H9 (cell line): ENCODE measurements around the gene CLK2. TPM values are rescaled to one million over a fixed set of nuclear protein-coding genes. Genes with fewer than 3 reads are reported as not detected.

Source experiments
- DNase-seq: peaks from one replicate; pipeline ENCODE4 v3.0.0-alpha.2; 2017
- H2AFZ ChIP-seq: one replicate; pipeline ENCODE4 v1.6.1; 2013; ENCODE audit warnings: mild to moderate bottlenecking, low read length, control low read depth, moderate library complexity
- H2AK5ac ChIP-seq: 2 replicates; pipeline ENCODE4 v1.6.1; 2013; ENCODE audit warnings: low read length, control low read depth, mixed read lengths; ENCODE audit not compliant: insufficient read length
- H2BK120ac ChIP-seq: one replicate; pipeline ENCODE4 v1.6.1; 2013; ENCODE audit warnings: low read depth, mild to moderate bottlenecking, low read length, control low read depth, inconsistent platforms; ENCODE audit not compliant: poor library complexity, severe bottlenecking
- H2BK12ac ChIP-seq: 2 replicates; pipeline ENCODE4 v1.6.1; 2013; ENCODE audit warnings: low read length, control low read depth, mixed read lengths, low read depth; ENCODE audit not compliant: insufficient read length
- H2BK15ac ChIP-seq: 2 replicates; pipeline ENCODE4 v1.6.1; 2013; ENCODE audit warnings: low read depth, low read length, control low read depth
- H2BK20ac ChIP-seq: one replicate; pipeline ENCODE4 v1.6.1; 2013; ENCODE audit warnings: low read depth, mild to moderate bottlenecking, low read length, control low read depth, inconsistent platforms; ENCODE audit not compliant: poor library complexity, severe bottlenecking
- H2BK5ac ChIP-seq: 2 replicates; pipeline ENCODE4 v1.6.1; 2013; ENCODE audit warnings: low read length, control low read depth, mixed read lengths; ENCODE audit not compliant: insufficient read length
- H3K14ac ChIP-seq: 2 replicates; pipeline ENCODE4 v1.6.1; 2013; ENCODE audit warnings: low read length, control low read depth; ENCODE audit not compliant: insufficient read depth
- H3K18ac ChIP-seq: 2 replicates; pipeline ENCODE4 v1.6.1; 2013; ENCODE audit warnings: low read depth, mild to moderate bottlenecking, mixed read lengths, low read length, control low read depth; ENCODE audit not compliant: insufficient read length
- H3K23ac ChIP-seq: 2 replicates; pipeline ENCODE4 v1.6.1; 2013; ENCODE audit warnings: low read length, control low read depth, mixed read lengths, low read depth; ENCODE audit not compliant: insufficient read length
- H3K23me2 ChIP-seq: 2 replicates; pipeline ENCODE4 v1.6.1; 2013; ENCODE audit warnings: low read depth, mild to moderate bottlenecking, mixed read lengths, low read length, control low read depth; ENCODE audit not compliant: insufficient read length, poor library complexity, severe bottlenecking
- H3K27ac ChIP-seq: 2 replicates; pipeline ENCODE4 v1.5.1; 2013; ENCODE audit warnings: low read length, control low read depth, mixed read lengths, low read depth; ENCODE audit not compliant: insufficient read length
- H3K27me3 ChIP-seq: 2 replicates; pipeline ENCODE4 v1.6.1; 2013; ENCODE audit warnings: low read length, control low read depth, inconsistent platforms; ENCODE audit not compliant: insufficient read depth
- H3K4ac ChIP-seq: 2 replicates; pipeline ENCODE4 v1.6.1; 2013; ENCODE audit warnings: low read depth, mild to moderate bottlenecking, control low read depth, inconsistent platforms, low read length, moderate library complexity
- H3K4me1 ChIP-seq: 2 replicates; pipeline ENCODE4 v1.6.1; 2013; ENCODE audit warnings: low read length, control low read depth, inconsistent platforms; ENCODE audit not compliant: insufficient read depth
- H3K4me2 ChIP-seq: 2 replicates; pipeline ENCODE4 v1.6.1; 2013; ENCODE audit warnings: low read length, control low read depth, mixed read lengths; ENCODE audit not compliant: insufficient read length, insufficient read depth
- H3K56ac ChIP-seq: 2 replicates; pipeline ENCODE4 v1.6.1; 2013; ENCODE audit warnings: low read depth, mild to moderate bottlenecking, mixed read lengths, low read length, control low read depth; ENCODE audit not compliant: insufficient read length
- H3K79me1 ChIP-seq: 2 replicates; pipeline ENCODE4 v1.6.1; 2013; ENCODE audit warnings: low read depth, mild to moderate bottlenecking, moderate library complexity, low read length, control low read depth, inconsistent platforms; ENCODE audit not compliant: insufficient read depth, poor library complexity, severe bottlenecking
- H3K79me2 ChIP-seq: 2 replicates; pipeline ENCODE4 v1.6.1; 2013; ENCODE audit warnings: low read length, control low read depth, inconsistent platforms; ENCODE audit not compliant: insufficient read depth
- H3K9ac ChIP-seq: 2 replicates; pipeline ENCODE4 v1.6.1; 2013; ENCODE audit warnings: low read length, control low read depth, mixed read lengths; ENCODE audit not compliant: insufficient read length; ENCODE audit errors: extremely low read depth
- H3K9me3 ChIP-seq: one replicate; pipeline ENCODE4 v1.6.1; 2013; ENCODE audit warnings: low read depth, low read length, inconsistent platforms; ENCODE audit not compliant: control insufficient read depth
- H3T11ph ChIP-seq: one replicate; pipeline ENCODE4 v1.6.1; 2013; ENCODE audit warnings: mild to moderate bottlenecking, low read length, control low read depth, inconsistent platforms
- H4K20me1 ChIP-seq: one replicate; pipeline ENCODE4 v1.6.1; 2013; ENCODE audit not compliant: control insufficient read depth, insufficient read length, insufficient read depth
- H4K5ac ChIP-seq: 2 replicates; pipeline ENCODE4 v1.6.1; 2013; ENCODE audit warnings: low read depth, mild to moderate bottlenecking, mixed read lengths, low read length, control low read depth; ENCODE audit not compliant: insufficient read length
- H4K8ac ChIP-seq: replicated peaks from 2 replicates; pipeline ENCODE4 v1.6.1; 2013; ENCODE audit warnings: low read length, control low read depth, mixed read lengths, low read depth; ENCODE audit not compliant: insufficient read length
- H4K91ac ChIP-seq: 2 replicates; pipeline ENCODE4 v1.6.1; 2013; ENCODE audit warnings: low read depth, mild to moderate bottlenecking, moderate library complexity, mixed read lengths, low read length, control low read depth; ENCODE audit not compliant: insufficient read length
- H3K27ac Mint-ChIP-seq, 3 experiments: 2 replicates in 2 of 3; 3 replicates in 1 of 3; pipeline ENCODE4 v1.8.0; 2020 to 2021; ENCODE audit warnings: mixed read lengths in 3 of 3, mild to moderate bottlenecking in 1 of 3, moderate library complexity in 1 of 3
- H3K27me3 Mint-ChIP-seq: 2 replicates; pipeline ENCODE4 v1.8.0; 2021; ENCODE audit warnings: low read depth, mild to moderate bottlenecking, moderate library complexity, mixed read lengths
- H3K36me3 Mint-ChIP-seq, 3 experiments: 2 replicates in 2 of 3; 3 replicates in 1 of 3; pipeline ENCODE4 v1.8.0; 2020 to 2021; ENCODE audit warnings: low read depth in 3 of 3, mixed read lengths in 3 of 3; ENCODE audit not compliant: insufficient read depth in 1 of 3
- H3K4me1 Mint-ChIP-seq, 2 experiments: 2 replicates each; pipeline ENCODE4 v1.8.0; 2020; ENCODE audit warnings: mixed read lengths in 2 of 2
- H3K4me3 Mint-ChIP-seq, 2 experiments: 2 replicates in 1 of 2; 3 replicates in 1 of 2; pipeline ENCODE4 v1.8.0; 2020 to 2021; ENCODE audit warnings: mild to moderate bottlenecking in 2 of 2, mixed read lengths in 2 of 2, moderate library complexity in 1 of 2
- H3K9me3 Mint-ChIP-seq, 2 experiments: 2 replicates in 1 of 2; 3 replicates in 1 of 2; pipeline ENCODE4 v1.8.0; 2020; ENCODE audit warnings: mild to moderate bottlenecking in 2 of 2, mixed read lengths in 2 of 2, moderate library complexity in 1 of 2
- WGBS: extraction: QIAGEN DNeasy Blood & Tissue Kit; methylation state at CpG from one replicate; pipeline ENCODE4 v1.1.7; 2013; ENCODE audit warnings: missing lambda C conversion rate, low lambda C conversion rate, mixed read lengths; ENCODE audit not compliant: insufficient read length; ENCODE audit errors: extremely low coverage; 5-methylcytosine and 5-hydroxymethylcytosine counted together
- total RNA-seq: library from RNA; stranded (reverse); gene quantifications from 2 replicates; pipeline ENCODE4 v1.2.1, GENCODE V29; 2021
- TF ChIP-seq, protein P1 (sequence below): fragments of 200-600 bp; sonication (generic); conservative IDR thresholded peaks from 3 replicates; pipeline ENCODE4 v1.8.0; 2021; ENCODE audit warnings: antibody characterized with exemption, mild to moderate bottlenecking

Gene CLK2
- total RNA-seq, 1 experiment from 2014 or later: 77.5 TPM

DNA sequence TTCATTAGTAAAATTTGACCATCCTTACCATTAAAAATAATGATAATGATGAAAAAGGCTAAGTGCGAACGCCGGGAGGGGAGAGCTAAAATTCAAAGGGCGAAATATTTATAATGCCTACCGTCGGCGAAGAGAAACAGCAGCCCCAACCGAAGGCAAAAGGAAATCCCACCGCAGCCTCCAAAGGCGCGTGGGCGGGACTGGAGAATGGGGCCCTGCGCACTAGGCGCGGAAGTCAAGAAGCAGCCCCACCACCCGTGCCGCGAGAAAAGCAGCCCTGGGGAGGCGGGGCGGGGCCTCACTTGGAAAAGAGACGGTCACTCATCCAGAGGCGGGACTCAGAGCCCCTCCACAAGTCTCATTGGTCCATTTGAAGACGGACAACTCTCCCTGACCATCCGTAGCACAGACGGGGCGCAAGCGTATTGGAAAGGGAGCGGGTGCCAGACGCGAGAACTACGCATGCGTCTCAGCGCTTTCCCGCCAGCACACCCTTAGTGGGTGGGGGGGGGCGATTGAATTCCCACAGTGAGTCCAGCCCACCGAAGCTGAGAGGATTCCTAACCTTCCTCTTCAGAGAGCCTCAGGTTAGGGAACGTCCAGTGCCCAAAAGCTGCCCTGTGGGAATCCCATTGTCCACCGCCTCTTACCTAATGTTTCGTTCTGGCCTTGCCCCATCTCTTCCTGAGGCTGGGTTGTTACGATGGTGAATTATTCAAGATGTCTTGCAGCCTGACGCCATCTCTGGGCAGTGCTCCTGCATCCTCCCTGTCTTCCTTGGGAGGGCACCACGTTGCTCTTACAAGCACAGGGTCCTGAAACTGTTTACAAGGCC is 45.8 kb downstream of the CLK2 start:
- Histone ChIP-seq H3K9me3 (no peaks in the 10 kb centered on the region), H3K9ac (peak overlapping the region; percentile 71), H3K23me2 (peaks cover 4% of the 10 kb centered on the region), H3K18ac (peak overlapping the region; percentile 58), H3K4ac (no peak overlapping the region), H3K4me2 (peak overlapping the region; percentile 81), H3K14ac (peak overlapping the region; percentile 86), H3T11ph (no peak overlapping the region), H3K23ac (no peak overlapping the region), H4K8ac (no peak overlapping the region), H2BK120ac (no peak overlapping the region), H3K4me1 (no peaks in the 10 kb centered on the region; the same call in 1 of the 2 replicates), H2BK5ac (peak overlapping the region; percentile 6), H2BK12ac (no peak overlapping the region), H3K79me1 (no peaks in the 10 kb centered on the region), H2AK5ac (no peak overlapping the region), H4K20me1 (no peaks in the 10 kb centered on the region), H2BK15ac (no peak overlapping the region), H4K5ac (peak overlapping the region; percentile 17), H3K79me2 (no peaks in the 10 kb centered on the region), H2AFZ (no peak overlapping the region), H3K56ac (no peak overlapping the region), H3K27ac (peak overlapping the region; percentile 2), H2BK20ac (no peak overlapping the region), H3K27me3 (no peaks in the 10 kb centered on the region), H4K91ac (no peak overlapping the region)
- H3K27ac Mint-ChIP-seq: peak overlapping the region; percentile 97 to 99 (median 98)
- peaks cover 20 to 24% of the 10 kb centered on the region in 2 experiments for H3K4me1 Mint-ChIP-seq
- TF ChIP-seq, protein P1, sequence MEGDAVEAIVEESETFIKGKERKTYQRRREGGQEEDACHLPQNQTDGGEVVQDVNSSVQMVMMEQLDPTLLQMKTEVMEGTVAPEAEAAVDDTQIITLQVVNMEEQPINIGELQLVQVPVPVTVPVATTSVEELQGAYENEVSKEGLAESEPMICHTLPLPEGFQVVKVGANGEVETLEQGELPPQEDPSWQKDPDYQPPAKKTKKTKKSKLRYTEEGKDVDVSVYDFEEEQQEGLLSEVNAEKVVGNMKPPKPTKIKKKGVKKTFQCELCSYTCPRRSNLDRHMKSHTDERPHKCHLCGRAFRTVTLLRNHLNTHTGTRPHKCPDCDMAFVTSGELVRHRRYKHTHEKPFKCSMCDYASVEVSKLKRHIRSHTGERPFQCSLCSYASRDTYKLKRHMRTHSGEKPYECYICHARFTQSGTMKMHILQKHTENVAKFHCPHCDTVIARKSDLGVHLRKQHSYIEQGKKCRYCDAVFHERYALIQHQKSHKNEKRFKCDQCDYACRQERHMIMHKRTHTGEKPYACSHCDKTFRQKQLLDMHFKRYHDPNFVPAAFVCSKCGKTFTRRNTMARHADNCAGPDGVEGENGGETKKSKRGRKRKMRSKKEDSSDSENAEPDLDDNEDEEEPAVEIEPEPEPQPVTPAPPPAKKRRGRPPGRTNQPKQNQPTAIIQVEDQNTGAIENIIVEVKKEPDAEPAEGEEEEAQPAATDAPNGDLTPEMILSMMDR: peak; percentile 29; the same call in 1 of the 3 replicates
- peak; percentile 99 for DNase-seq
- peaks cover 40% of the 10 kb centered on the region for H3K27me3 Mint-ChIP-seq
- peak overlapping the region; percentile 88 for H3K4me3 Mint-ChIP-seq
- peaks cover 0 to 10% (median 8%) of the 10 kb centered on the region in 3 experiments; a peak in 4 of 7 replicates for H3K36me3 Mint-ChIP-seq
- H3K9me3 Mint-ChIP-seq: no peaks in the 10 kb centered on the region; a peak in 1 of 5 replicates
- WGBS: no CpG with 5 or more reads among the region's 42 CpGs
